Osteocyte (in vitro differentiated cells): ENCODE measurements around the gene KRT15. TPM values are rescaled to one million over a fixed set of nuclear protein-coding genes. Genes with fewer than 3 reads are reported as not detected.

Experiments
- DNase-seq: peaks from one replicate; pipeline ENCODE4 v3.0.0; 2021; ENCODE audit warnings: mixed read lengths; ENCODE audit not compliant: unreplicated experiment; ENCODE audit errors: extremely low spot score
- H3K27ac Mint-ChIP-seq: one replicate; pipeline ENCODE4 v1.8.0; 2021; ENCODE audit warnings: mild to moderate bottlenecking, mixed read lengths; ENCODE audit not compliant: unreplicated experiment
- H3K27me3 Mint-ChIP-seq: one replicate; pipeline ENCODE4 v1.8.0; 2021; ENCODE audit warnings: mixed read lengths; ENCODE audit not compliant: unreplicated experiment
- H3K36me3 Mint-ChIP-seq: one replicate; pipeline ENCODE4 v1.8.0; 2021; ENCODE audit warnings: mixed read lengths; ENCODE audit not compliant: unreplicated experiment
- H3K4me1 Mint-ChIP-seq: one replicate; pipeline ENCODE4 v1.8.0; 2021; ENCODE audit warnings: mixed read lengths; ENCODE audit not compliant: unreplicated experiment
- H3K4me3 Mint-ChIP-seq: one replicate; pipeline ENCODE4 v1.8.0; 2021; ENCODE audit warnings: mild to moderate bottlenecking, moderate library complexity, mixed read lengths; ENCODE audit not compliant: unreplicated experiment
- H3K9me3 Mint-ChIP-seq: one replicate; pipeline ENCODE4 v1.8.0; 2021; ENCODE audit warnings: mixed read lengths; ENCODE audit not compliant: unreplicated experiment
- CTCF ChIP-seq: fragments of 200-600 bp; sonication (generic); IDR thresholded peaks from 2 replicates; pipeline ENCODE4 v1.5.0; 2021; ENCODE audit warnings: antibody characterized with exemption, mild to moderate bottlenecking, moderate library complexity
- total RNA-seq: library from RNA; stranded (reverse); gene quantifications from 2 replicates; pipeline ENCODE4 v1.2.1, GENCODE V29; 2021

The KRT15 gene
- total RNA-seq, 1 donor from 2014 or later: not detected

GRCh38 chr17:41540921-41541625 lies 22.4 kb upstream of the KRT15 start:
- DNase-seq: no peak
- Mint-ChIP-seq H3K4me3 (no peak overlapping the region), H3K9me3 (no peaks in the 10 kb centered on the region), H3K27ac (no peak overlapping the region), H3K4me1 (peaks cover 7% of the 10 kb centered on the region), H3K36me3 (no peaks in the 10 kb centered on the region), H3K27me3 (peaks cover 3% of the 10 kb centered on the region)
- TF ChIP-seq CTCF: no peak

- Mint-ChIP-seq H3K4me1 (peaks cover 7% of the 10 kb centered on the region), H3K27ac (no peak overlapping the region), H3K27me3 (peaks cover 3% of the 10 kb centered on the region), H3K4me3 (no peak overlapping the region), H3K36me3 (no peaks in the 10 kb centered on the region), H3K9me3 (no peaks in the 10 kb centered on the region)
- DNase-seq: no peak
- no peak for TF ChIP-seq CTCF
Measured at GRCh38 chr17:41539979-41540701, 21.4 kb upstream of the KRT15 start.

GRCh38 chr17:41539071-41539492 lies 20.4 kb upstream of the KRT15 start:
- Mint-ChIP-seq H3K4me3 (no peak overlapping the region), H3K9me3 (no peaks in the 10 kb centered on the region), H3K4me1 (peaks cover 7% of the 10 kb centered on the region), H3K36me3 (no peaks in the 10 kb centered on the region), H3K27ac (no peak overlapping the region), H3K27me3 (peaks cover 3% of the 10 kb centered on the region)
- no peak for DNase-seq
- TF ChIP-seq CTCF: no peak

GRCh38 chr17:41538565-41538991 lies 19.9 kb upstream of the KRT15 start:
- H3K36me3 Mint-ChIP-seq: no peaks in the 10 kb centered on the region
- H3K27me3 Mint-ChIP-seq: peaks cover 3% of the 10 kb centered on the region
- no peak for DNase-seq
- H3K4me1 Mint-ChIP-seq: peaks cover 7% of the 10 kb centered on the region
- H3K4me3 Mint-ChIP-seq: no peak overlapping the region
- H3K9me3 Mint-ChIP-seq: no peaks in the 10 kb centered on the region
- no peak for TF ChIP-seq CTCF
- H3K27ac Mint-ChIP-seq: no peak overlapping the region

GRCh38 chr17:41537990-41538389 lies 19.3 kb upstream of the KRT15 start:
- DNase-seq: no peak
- no peaks in the 10 kb centered on the region for H3K36me3 Mint-ChIP-seq
- peaks cover 7% of the 10 kb centered on the region for H3K4me1 Mint-ChIP-seq
- H3K4me3 Mint-ChIP-seq: no peak overlapping the region
- TF ChIP-seq CTCF: no peak
- H3K9me3 Mint-ChIP-seq: no peaks in the 10 kb centered on the region
- H3K27ac Mint-ChIP-seq: no peak overlapping the region
- peaks cover 3% of the 10 kb centered on the region for H3K27me3 Mint-ChIP-seq
